A673 (cell line): Measurements from ENCODE around the gene ACYP2. TPM values are rescaled to one million over a fixed set of nuclear protein-coding genes. Genes with fewer than 3 reads are reported as not detected.

Source experiments
- BruUV-seq: library from RNA; stranded (reverse); fragments of 400-500 nt; replicated peaks from 2 replicates; lab custom pipeline; 2021; lab: Mats Ljungman, UMichigan
- CTCF ChIA-PET: fragments of 300-600 bp; sonication (Branson Sonifier 250); formaldehyde crosslinking; loops from one replicate; lab custom pipeline; 2022; ENCODE audit warnings: antibody characterized with exemption; lab: Charles Lee
- POLR2A ChIA-PET: fragments of 300-600 bp; sonication (Branson Sonifier 250); formaldehyde crosslinking; loops from one replicate; lab custom pipeline; 2022; ENCODE audit warnings: antibody characterized with exemption; ENCODE audit not compliant: low non-redundant PET; lab: Charles Lee
- DNase-seq: peaks from one replicate; pipeline ENCODE4 v3.0.0-alpha.2; 2015; ENCODE audit warnings: low spot score
- H3K27ac ChIP-seq: fragments of 200-600 bp; sonication (generic); 2 replicates; pipeline ENCODE4 v1.5.1; 2016; ENCODE audit warnings: mixed run types, low read depth, mild to moderate bottlenecking, mixed read lengths, antibody characterized with exemption, low read length; ENCODE audit not compliant: poor library complexity, severe bottlenecking
- H3K27me3 ChIP-seq: fragments of 200-600 bp; sonication (generic); replicated peaks from 2 replicates; pipeline ENCODE4 v1.6.1; 2017; ENCODE audit warnings: mixed run types, low read depth, mild to moderate bottlenecking, mixed read lengths, antibody characterized with exemption, low read length; ENCODE audit not compliant: insufficient read depth, poor library complexity
- H3K36me3 ChIP-seq: fragments of 200-600 bp; sonication (generic); 2 replicates; pipeline ENCODE4 v1.6.1; 2016; ENCODE audit warnings: mixed run types, mild to moderate bottlenecking, mixed read lengths, antibody characterized with exemption, low read length; ENCODE audit not compliant: insufficient read depth, poor library complexity, severe bottlenecking
- H3K4me1 ChIP-seq: fragments of 200-600 bp; sonication (generic); 2 replicates; pipeline ENCODE4 v1.6.1; 2017; ENCODE audit warnings: mixed run types, mild to moderate bottlenecking, mixed read lengths, antibody characterized with exemption, low read length; ENCODE audit not compliant: insufficient read depth, poor library complexity, severe bottlenecking
- H3K4me3 ChIP-seq: fragments of 200-600 bp; sonication (generic); 2 replicates; pipeline ENCODE4 v1.5.1; 2016; ENCODE audit warnings: low read depth, mixed run types, mild to moderate bottlenecking, mixed read lengths, low read length; ENCODE audit not compliant: poor library complexity, severe bottlenecking
- H3K9me3 ChIP-seq: fragments of 200-600 bp; sonication (generic); 2 replicates; pipeline ENCODE4 v1.6.1; 2016; ENCODE audit warnings: mixed run types, low read depth, mild to moderate bottlenecking, mixed read lengths, antibody characterized with exemption, low read length; ENCODE audit not compliant: poor library complexity, severe bottlenecking
- CTCF ChIP-seq: fragments of 300-800, 200-600 bp; sonication (generic); conservative IDR thresholded peaks from 2 replicates; pipeline ENCODE4 v1.5.1; 2017; ENCODE audit warnings: low read depth, mild to moderate bottlenecking, antibody characterized with exemption, low read length, moderate library complexity, mixed read lengths
- EZH2 ChIP-seq: fragments of 200-600 bp; sonication (generic); IDR thresholded peaks from 2 replicates; pipeline ENCODE4 v1.6.1; 2017; ENCODE audit warnings: borderline replicate concordance, low read depth, mild to moderate bottlenecking, mixed read lengths, antibody characterized with exemption, low read length; ENCODE audit not compliant: poor library complexity, severe bottlenecking
- intact Hi-C: fragments of 100-400 bp; cut with micrococcal nuclease; formaldehyde crosslinking; loops from one replicate; pipeline ENCODE4 v1.10.0; 2022; ENCODE audit not compliant: unreplicated experiment
- total RNA-seq: library from RNA; stranded (reverse); gene quantifications from 2 replicates; pipeline ENCODE4 v1.2.3, GENCODE V29; 2021

ACYP2 gene
- total RNA-seq, 1 experiment from 2014 or later, result 10.1 TPM

- H3K9me3 ChIP-seq, result no peaks in the 10 kb centered on the region
- no peak overlapping the region for H3K27ac ChIP-seq
- intact Hi-C loops, result no loop called here
- POLR2A ChIA-PET, result no interaction called here
- H3K4me3 ChIP-seq, result no peak overlapping the region
- no TSS peak for BruUV-seq
- no peak for DNase-seq
- CTCF ChIA-PET, result no interaction called here
- TF ChIP-seq CTCF (no peak), EZH2 (no peak)
- H3K27me3 ChIP-seq, result no peaks in the 10 kb centered on the region
- no peaks in the 10 kb centered on the region for H3K36me3 ChIP-seq
- peaks cover 6% of the 10 kb centered on the region for H3K4me1 ChIP-seq
Observed at GRCh38 chr2:54308782-54309181, 193.4 kb downstream of the ACYP2 start.

GRCh38 chr2:54310311-54310710 is 194.9 kb downstream of the ACYP2 start:
- intact Hi-C loops, result no loop called here
- DNase-seq, result no peak
- TF ChIP-seq EZH2, result no peak
- TF ChIP-seq CTCF, result no peak
- Histone ChIP-seq H3K27ac (no peak overlapping the region), H3K27me3 (no peaks in the 10 kb centered on the region), H3K36me3 (no peaks in the 10 kb centered on the region), H3K9me3 (no peaks in the 10 kb centered on the region), H3K4me1 (peaks cover 6% of the 10 kb centered on the region), H3K4me3 (no peak overlapping the region)
- ChIA-PET POLR2A (no interaction called here), CTCF (no interaction called here)
- BruUV-seq, result no TSS peak

GRCh38 chr2:54310961-54311360 is 195.5 kb downstream of the ACYP2 start:
- H3K4me3 ChIP-seq, result no peak overlapping the region
- H3K27me3 ChIP-seq, result no peaks in the 10 kb centered on the region
- ChIA-PET CTCF (no interaction called here), POLR2A (no interaction called here)
- no peaks in the 10 kb centered on the region for H3K36me3 ChIP-seq
- no peaks in the 10 kb centered on the region for H3K9me3 ChIP-seq
- H3K4me1 ChIP-seq, result peaks cover 6% of the 10 kb centered on the region
- no peak for DNase-seq
- no peak overlapping the region for H3K27ac ChIP-seq
- intact Hi-C loops, result no loop called here
- no peak for TF ChIP-seq CTCF
- TF ChIP-seq EZH2, result no peak
- BruUV-seq, result no TSS peak
